Activated CD4-positive, CD25-positive, alpha-beta regulatory T cell treated with anti-CD3 and anti-CD28 coated beads, Interleukin-2, amount 50 U/mL, for 24 hours (primary cell): ENCODE results near the gene HSF4.

ENCODE experiments used
- ATAC-seq, 2 donors: fragments of 150-1000 bp; cut with Tn5 transposase; one replicate each; pipeline ENCODE4 v1.10.0; 2021; ENCODE audit warnings: mild to moderate bottlenecking in 1 of 2, moderate library complexity in 1 of 2

HSF4 gene

DNA sequence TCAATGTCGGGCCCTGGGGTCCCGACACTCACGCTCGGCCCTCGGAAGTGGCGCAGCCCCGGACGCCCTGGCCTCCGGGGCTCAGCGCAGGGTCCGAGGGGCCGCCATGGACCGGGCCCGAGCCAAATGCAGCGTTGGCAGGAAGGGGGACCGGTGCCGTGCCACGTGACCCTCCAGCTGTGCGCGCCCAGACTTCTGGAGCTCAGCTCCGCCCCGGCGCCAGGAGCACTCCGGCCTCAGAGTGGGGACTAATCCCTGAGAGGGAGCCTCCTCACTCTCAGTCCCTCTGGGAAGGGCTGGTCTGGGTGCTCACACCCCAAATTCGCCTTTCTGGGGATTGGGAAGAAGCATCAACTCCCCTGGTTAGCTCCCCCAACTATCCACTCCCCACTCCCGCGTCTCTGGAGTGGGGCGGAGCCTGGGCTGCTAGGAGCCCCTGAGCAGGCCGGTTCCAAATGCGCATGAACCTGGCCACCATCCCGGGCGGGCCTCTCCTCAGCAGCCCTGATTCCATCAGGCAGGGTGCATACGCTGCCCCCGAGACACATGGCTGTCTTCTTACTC, 13.6 kb upstream of the HSF4 start, which contains the start of gene B3GNT9:
Gene B3GNT9, minus strand, starts transcription at position 166 of the 564 bp plus-strand sequence. CDS start 513 bp downstream, outside the sequence.
- no peak for ATAC-seq

DNA sequence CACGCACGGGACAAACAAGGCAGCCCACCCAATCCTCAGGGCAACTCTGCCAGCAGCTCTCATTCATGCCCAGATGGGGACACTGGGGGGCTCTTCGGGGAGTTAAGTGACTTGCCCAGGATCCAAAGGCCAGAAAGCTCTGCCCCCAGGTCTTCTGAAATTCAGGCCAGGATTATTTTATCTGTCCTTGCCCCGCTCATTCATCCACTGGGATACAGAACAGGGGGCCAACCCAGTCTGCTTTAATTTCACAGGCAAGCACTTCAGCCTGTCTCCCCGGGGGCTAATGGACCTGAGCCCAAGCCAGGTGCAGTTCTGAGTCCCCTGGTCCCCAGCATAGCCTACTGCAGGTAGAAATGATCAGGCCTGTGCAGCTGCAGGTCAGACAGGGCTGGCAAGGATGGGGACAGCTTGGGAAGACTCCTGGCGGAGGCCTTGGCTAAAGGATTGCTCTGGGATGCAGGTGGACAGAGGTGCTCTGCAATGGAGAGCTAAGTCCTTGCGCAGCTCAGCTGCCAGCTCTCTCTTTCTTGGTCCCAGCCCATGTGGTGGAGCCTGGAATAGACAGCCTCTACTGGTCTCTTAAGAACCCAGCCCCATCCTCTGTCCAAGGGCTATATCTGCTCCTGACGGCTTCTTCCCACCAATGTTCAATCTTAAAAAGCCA, 13.0 kb upstream of the HSF4 start:
- no peak for ATAC-seq

GRCh38 chr16:67154578-67155294, 9.8 kb upstream of the HSF4 start:
- ATAC-seq: no peak

- peak; percentile 48 to 52 for ATAC-seq
Observed at GRCh38 chr16:67155295-67156142, 9.0 kb upstream of the HSF4 start.

- no peak for ATAC-seq
Observed at GRCh38 chr16:67156143-67156844, 8.3 kb upstream of the HSF4 start.

DNA sequence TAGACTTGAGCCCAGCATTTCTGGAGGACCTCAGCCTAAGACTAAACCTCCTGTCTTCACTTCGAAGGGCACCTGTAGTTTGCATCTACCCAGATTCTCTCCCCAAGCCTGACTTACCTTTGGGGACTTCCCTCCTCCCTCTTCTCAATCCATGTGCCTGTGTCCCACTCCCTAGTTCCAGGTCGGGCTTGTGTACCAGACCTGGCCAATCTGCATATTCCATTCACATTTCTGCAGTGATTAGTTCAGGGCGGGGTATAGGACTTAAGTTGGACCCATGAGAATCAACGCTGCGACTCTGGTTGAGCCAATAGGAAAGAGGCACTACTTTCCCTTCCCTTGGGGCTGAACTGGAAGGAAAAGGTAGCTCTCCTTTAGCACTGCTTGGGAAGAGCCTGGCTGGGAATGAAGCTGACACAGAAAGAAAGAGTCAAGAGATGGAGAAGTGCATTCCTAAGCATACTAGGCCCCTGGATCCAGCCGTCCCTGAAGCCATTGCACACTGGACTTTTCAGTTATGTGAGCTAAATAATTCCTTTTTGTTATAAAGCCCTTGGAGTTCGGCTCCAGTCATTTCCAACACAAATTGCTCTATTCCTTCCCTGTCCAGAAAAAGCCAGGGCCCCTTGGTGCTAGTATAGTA, 7.3 kb upstream of the HSF4 start:
- ATAC-seq: no peak

GRCh38 chr16:67157892-67158635, 6.5 kb upstream of the HSF4 start:
- no peak for ATAC-seq

DNA sequence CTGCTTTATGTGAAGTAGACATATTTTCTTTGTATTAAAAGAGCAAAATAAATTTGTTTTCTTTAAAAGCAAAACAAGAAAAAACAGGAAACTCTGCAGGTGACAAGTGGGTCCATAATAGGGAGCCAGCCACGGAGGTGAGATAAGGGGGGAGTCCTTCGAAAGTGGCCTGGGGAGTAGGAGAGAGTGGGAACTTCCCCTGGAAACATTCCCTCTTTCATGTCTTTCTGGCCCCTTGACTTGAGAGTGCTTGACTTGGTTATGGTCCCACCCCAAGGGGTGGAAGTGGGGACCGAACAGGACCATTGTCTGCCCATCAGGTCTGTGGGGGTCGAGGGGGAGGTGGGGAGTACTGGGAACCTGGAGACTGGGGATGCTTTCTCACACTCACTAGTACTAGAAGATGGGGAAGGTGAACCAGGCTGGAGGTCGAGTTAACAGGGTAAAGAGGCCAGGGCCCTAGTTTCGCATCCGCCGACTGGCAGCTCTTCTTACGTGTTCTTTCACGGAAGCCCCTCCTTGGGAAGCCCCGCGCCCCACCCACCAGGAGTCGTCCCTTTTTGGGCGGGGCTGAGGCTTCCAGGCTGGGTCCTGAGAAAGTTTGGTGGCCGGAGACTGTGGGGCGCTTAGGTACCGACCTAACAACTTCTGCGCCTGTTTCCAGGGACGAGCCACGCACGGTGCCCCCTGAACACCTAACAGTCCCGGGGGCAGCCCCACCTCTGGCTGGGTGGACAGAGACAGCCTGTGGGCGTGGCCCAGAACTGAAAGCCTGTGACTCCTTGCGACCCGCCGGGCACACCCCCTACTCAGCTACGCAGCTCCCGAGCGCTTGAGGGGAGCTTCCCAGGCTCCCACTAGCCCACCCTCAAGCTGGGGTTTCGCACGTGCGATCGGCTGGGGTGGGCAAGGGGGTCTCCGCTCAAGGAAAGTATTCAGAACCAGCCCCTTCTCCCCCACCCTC, 5.6 kb upstream of the HSF4 start:
- peak; percentile 36 to 42 for ATAC-seq

DNA sequence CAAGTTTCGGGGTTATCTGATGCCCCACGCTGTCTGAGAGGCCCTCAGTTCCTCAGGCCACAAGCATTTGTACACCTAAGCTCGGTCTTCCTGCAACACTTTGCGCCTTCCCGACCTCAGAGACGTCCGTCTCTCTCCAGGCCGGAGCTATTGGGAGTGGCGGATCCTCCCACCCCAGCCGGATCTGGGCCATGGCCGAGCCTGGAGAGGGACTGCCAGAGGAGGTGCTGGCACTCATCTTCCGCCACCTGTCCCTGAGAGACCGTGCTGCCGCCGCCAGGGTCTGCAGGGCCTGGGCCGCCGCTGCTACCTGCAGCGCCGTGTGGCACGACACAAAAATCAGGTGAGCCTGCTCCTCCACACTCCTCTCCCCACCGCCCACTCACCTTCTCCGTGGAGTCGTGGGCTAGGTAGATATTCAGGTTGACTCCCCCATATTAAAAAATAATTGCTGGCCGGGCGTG, 2.9 kb upstream of the HSF4 start:
- no peak for ATAC-seq

GRCh38 chr16:67162506-67163163, 1.9 kb upstream of the HSF4 start:
- no peak for ATAC-seq

DNA sequence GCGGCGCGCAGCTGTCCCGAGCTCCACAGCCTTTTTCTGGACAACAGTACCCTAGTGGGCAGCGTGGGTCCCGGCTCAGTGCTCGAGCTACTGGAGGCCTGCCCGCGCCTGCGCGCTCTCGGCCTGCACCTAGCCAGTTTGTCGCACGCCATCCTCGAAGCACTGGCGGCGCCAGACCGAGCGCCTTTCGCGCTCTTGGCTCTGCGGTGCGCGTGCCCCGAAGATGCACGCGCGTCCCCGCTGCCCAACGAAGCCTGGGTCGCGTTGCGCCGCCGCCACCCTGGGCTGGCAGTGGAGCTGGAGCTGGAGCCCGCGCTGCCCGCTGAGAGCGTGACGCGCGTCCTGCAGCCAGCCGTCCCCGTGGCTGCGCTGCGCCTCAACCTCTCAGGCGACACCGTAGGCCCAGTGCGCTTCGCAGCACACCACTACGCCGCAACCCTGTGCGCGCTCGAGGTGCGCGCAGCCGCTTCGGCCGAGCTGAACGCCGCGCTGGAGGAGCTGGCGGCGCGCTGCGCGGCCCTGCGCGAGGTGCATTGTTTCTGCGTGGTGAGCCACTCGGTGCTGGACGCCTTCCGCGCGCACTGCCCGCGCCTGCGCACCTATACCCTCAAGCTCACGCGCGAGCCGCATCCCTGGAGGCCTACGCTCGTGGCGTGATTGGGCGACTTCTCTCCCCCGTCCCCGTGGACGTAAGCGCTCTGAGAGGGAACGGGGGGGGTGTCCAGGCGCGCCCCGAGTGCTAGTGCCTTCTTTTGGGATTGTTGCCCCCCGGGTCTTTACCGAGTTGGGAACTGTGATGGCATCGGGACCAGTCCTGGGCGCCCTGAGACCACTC, 1.2 kb upstream of the HSF4 start:
- no peak for ATAC-seq

- no peak for ATAC-seq
Observed at GRCh38 chr16:67163999-67164558, 466 bp upstream of the HSF4 start.

- no peak for ATAC-seq
Observed at GRCh38 chr16:67165121-67166078, 855 bp downstream of the HSF4 start.

- no peak for ATAC-seq
Observed at GRCh38 chr16:67166110-67166547, 1.6 kb downstream of the HSF4 start.

GRCh38 chr16:67166598-67167168, 2.1 kb downstream of the HSF4 start:
- no peak for ATAC-seq

GRCh38 chr16:67167588-67167987, 3.0 kb downstream of the HSF4 start:
- ATAC-seq: no peak
